GM19193 (cell line): ENCODE results near the gene ARAP1.

Experiments
- POLR2A ChIP-seq: IDR thresholded peaks from 4 replicates; pipeline ENCODE4 v1.6.1; 2011; ENCODE audit not compliant: insufficient read depth, insufficient read length; ENCODE audit errors: extremely low read depth

ARAP1 gene

DNA sequence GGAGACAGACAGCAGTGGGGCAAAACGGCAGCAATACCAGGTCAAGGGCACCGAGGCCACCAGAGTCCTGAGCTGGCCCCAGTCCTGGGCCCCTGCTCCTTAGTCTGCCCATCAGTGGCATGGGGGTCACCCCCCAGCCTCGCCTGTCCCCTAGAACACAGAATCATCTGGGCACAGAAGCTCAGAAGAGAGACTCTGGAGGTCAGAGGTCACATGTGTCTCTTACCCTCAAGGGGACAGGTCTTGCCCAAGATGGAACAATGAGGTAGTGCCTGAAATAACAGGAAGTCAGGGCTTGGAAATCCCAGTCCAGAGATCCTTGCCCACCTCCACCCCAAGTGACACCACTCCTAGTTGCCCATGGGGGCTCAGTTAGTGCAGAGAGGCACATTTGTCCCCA lies 98.6 kb downstream of the ARAP1 start:
- TF ChIP-seq POLR2A = no peak

DNA sequence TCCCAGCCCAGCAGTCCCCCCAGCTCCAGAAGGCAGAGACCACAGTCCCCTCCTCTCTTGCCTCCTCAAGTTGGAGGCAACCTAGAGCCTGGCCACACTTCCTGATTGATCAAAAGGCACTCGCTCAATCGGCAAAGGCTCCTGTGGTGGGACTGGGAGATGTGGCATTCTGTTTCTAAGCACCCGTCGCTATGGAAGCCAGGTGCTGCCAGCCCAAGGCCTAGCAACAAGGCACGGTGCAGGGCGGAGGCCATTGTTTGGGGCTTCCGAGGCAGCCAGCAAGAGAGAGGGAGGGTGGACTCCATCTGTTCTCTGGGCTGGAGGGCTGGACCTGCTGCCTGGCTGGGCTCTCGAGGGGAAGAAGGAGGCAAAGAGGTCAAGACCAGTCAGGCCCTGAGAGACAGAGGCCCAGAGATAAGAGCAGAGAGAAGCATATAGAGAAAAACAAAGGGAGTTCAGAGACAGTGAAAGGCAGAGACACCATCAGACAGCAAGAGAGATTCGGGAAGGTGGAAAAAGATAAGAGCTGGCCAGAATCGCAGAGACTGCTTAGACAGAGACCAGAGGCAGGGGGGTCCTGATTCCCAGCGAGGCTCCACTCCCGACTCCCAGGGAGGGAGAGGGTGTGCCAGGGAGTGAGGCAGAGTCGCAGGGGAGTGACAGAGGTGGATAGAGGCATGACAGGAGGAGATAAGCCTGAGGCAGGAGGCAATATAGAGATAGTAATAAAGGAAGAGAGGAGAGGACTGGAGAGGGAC lies 99.2 kb downstream of the ARAP1 start:
- no peak for TF ChIP-seq POLR2A

DNA sequence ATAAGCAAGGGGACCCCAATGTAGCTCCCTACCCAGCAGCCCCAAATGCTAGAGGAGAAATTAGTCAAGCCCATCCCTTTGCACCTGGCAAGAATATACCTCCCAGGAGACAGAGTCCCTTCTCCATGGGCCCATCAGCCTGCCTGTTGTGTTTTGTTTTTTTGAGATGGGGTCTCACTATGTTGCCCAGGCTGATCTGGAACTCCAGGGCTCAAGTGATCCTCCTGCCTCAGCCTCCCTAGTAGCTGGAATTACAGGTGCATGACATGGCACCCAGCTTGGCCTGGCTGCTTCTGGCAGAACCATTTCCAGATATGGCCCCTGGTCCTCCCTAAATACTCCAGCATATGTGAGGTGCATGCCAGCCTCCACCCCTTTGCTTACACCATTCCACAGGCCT lies 100.1 kb downstream of the ARAP1 start:
- no peak for TF ChIP-seq POLR2A

DNA sequence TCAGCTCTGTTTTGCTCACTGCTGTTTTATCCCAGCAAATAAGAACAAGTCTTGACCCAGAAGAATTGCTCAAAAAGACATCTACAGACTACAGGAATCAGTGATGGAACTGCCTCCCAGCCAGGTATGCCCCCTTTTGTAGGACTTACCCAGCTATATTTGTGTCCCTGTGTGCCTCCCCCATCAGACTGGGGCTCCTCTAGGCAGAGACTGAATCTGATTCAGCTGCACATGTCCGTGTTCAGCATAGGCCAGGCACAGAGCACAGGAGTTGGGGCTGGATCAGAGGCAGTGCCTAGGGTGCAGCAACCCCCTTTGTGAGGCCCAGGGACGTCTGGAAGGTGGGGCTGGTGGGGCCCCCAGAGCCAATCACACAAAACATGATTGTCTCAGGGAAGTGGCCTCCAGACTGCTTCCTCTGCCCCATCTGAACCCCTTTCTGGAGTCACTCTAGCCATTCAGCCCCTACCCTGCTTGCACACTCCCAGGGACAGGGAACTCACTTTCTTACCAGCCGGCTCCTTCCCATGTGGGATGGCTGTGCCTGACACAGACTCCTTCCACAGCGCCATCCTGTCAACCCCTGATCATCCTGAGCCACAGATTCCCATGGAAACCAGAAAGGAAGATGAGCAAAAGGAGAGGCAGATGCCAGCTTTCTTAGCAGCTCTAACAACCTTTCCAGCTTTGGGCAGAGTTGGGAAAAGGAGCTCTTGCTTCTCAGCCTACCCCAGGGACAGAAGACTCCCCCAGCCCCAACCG lies 102.8 kb downstream of the ARAP1 start:
- no peak for TF ChIP-seq POLR2A

DNA sequence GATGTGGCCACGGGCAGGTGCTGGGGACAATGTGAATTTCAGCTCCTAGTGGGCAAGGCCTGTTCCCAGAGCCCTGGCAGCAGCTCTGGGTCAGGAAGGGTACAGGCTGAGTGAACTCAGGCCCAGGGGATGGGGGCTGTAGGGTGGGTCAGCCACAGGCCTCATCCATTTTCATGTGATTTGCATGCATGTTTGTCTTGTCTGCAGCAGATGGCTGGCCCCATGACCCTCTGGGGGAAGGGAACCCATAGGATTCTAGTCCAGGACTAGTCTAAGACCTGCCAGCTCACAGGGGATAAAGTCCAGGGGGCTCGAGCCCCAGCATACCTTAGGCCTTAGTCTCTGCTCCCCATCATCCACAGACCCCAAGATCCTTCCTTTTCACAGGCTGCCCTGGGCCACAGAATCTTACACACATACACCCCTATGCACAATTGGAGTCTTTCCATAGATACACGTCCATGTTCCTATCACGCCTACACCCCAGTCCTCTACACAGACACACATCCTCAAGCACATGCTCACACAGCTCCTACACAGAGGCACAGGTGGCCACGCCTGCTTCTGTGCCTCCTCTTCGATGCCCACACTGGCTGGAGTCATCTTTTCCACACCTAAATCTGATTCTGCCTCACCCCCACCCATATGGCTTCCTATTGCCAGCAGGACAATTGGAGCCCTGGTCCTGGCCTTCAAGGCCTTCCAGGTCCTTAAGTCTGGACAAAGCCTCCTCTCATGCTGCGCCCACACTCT lies 103.6 kb downstream of the ARAP1 start:
- no peak for TF ChIP-seq POLR2A

DNA sequence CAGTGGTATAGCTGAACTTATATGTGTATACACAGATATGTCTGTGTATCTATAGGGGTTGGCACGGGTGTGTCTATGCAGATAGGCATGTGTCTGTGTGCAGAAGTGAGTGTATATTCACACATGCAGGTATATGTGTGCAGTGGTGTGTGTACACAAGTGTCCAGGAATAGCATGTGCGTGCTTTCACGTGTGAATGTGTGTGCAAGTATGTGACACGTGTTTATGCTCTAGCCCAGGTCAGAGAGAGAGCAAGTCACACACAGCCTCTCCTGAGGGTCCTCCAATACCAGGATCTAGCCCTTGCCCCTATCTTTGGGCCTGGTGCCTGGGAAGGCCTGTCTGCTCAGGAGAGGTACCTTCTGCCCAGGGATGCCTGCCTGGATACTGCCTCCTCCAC lies 104.3 kb downstream of the ARAP1 start:
- no peak for TF ChIP-seq POLR2A

DNA sequence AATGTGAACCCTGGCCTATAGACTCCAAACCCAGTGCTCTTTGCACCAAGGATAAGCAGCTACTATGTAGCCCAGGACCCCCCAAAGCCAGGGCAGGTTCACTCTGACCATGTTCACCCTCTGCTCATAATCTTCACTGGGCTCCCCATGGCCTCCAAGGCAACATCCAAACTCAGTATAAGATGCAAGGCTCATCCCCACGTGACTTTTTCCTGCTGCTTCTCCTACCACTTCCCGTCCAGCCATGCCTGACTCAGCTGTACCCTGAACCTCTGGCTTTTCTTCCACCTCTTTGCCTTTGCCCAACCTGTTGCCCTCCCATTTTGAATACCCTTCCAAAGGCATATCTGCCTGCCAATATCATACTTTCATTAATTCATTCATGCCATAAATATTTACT lies 105.7 kb downstream of the ARAP1 start:
- no peak for TF ChIP-seq POLR2A

DNA sequence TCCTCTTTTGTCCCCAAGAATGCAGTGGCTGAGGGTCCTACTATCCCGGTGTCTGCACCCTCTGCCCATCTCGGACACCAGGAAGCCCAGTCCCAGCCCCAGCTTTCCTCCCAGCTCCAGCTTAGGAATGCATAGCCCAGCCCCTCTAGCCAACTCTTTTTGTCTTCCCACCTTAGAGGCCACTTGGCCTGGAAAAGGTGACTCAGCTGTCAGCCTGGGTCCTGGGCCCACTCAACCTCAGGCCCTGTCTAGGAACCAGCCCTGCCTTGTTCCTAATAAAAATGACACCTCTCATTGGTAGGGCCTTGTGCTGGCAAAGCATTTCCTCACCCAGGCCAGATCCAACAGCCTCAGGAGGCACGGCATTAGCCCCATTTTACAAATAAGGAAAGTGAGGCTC lies 106.2 kb downstream of the ARAP1 start:
- TF ChIP-seq POLR2A = no peak

DNA sequence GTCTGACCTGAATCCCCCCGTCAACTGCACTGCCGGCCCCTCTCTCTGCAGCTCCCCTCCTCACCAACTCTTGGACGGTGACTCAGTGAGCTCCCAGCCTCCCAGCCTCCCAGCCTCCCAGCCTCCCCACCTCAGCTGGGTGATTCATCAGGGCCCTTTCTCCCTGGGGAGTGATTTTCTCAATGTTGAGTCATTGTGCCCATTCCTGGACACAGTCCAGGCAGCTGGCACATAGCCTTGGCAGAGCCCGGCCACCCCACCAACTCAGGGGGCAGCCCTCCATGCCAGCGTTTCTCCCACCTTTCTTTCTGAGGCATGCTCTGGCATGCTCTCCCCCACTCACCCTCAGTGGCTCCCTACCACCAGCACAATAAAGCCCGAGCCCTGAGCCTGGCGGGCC lies 108.7 kb downstream of the ARAP1 start:
- TF ChIP-seq POLR2A = no peak

DNA sequence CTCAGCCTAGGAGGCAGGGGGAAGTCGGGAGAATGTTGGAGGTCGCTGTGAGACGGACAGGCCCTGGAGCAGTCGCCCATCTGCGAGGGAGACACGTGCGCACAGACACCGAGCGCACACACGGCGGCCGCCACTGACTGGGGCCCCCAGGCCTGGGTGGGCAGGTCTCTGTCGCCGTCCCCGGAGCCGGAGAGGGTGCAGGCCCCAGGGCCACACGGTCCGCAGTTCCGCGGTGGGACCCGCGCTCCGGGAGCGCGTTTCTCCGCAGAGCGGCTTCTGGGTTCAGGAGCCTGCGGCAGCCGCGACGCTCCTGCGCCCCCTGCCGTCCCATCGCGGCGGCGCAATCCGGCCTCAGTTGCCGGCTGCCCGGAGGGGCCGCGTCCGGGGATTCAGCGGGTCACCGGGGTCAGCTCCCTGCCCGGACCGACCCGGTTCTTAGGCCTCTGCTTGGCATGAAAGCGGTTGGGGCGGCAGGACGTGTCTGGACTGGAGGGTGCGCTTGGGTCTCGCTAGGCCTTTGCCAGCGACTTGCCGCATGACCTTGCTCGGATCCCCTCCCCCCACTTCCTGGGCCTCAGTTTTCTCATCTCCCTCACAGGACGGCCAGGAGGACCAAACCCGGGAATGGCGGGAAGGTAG lies 109.2 kb downstream of the ARAP1 start:
- no peak for TF ChIP-seq POLR2A

DNA sequence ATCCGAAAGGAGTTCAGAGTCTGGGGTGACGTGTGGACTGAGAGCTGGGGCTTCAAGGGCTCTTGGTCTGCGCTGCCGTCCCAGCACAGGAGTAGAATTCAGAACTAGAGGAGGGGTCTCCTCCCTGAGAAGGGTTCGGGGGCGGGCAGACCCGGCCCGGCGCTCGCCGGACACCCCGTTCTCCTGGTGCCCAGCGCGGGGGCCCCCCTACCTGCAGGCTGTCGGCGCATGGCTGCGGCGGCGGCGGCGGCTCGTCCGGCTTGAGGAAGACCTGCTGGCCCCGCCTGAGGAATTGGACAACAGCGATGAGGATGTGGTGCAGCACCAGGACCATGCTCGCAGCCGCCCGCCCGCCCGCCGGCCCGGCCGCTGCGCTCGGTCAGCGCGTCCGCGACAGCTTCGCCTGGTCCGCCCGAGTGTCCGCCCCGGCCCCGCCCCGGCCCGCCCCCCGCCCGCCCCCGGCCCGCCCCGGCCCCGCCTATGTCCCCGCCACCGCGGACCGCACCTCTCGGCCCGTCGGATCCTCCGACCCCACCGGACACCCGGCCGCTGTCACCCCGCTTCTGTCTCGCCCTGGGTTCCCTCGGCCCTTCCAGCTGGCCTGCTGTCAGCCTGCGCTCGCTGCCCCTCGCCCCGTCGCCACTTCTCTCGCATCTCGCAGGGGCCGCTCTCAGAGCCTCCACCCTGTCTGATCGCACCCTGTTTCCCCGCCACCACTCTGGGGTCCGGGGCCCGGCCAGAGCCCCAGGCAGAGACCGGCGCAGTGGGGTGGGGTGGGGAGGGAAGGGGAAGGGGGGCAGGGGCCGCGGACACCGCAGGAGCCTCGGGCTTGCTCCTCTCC lies 109.9 kb downstream of the ARAP1 start:
- no peak for TF ChIP-seq POLR2A

DNA sequence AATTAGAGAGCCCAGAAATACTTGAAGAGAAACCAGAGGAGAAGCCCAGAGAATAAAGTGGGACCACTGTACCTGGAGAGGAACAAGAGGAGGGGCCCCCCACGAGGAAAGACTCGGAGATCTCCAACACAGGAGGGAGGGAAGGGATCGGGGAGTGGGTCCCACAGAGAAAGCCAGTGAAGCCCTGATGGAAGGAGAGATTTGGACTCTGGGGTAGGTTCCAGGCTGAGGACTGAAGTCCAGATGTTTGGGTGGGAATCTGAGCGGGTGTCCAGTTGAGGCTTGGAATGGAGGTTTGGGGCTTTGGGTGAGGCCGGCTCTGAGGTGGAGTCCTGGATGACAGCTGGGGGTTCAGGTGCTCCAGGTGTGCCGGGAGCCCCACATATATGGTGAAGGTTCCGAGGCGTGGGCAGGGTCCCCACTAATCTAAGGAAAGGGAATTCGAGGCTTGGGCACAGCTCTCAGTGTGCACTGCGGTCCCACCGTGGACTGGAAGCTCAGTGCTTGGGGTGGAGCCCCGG lies 110.6 kb downstream of the ARAP1 start:
- TF ChIP-seq POLR2A = no peak

DNA sequence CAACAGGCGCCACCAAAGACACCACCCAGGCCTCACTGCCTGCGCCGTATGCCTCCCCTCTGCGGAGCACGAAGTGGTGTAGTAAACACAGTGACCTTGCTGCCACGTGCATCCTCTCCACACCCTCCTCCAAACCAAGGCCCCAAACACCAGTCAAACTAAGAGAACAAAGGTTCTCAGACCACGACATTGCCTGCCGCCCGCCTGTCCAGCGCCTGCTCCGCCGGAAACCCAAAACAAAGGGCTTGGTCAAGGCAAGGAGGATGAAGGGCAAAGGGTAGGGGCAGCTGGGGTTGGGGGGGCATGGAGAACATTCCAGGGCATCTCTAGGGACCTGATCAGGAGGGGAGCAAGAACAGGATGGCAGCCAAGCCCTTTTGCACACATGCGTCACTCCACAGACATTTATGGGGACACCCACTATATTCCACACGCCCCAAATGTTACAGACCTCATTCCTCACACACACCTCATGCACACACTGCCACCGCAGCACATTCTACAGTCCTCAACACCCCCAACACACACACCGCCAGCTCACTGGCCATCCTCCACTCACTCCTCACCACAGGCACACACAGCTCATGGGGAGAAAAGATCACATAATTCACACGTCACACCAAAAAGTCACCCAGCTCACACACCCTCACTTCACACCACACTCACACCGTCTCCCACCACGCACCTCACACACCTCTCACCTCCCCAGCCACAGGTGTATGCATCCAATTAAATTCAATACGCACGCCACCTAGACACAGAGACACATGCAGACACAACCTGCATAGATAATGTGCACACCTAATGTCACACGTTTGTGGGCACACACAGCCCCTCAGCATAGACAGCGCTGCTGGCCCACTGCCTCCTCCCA lies 112.5 kb downstream of the ARAP1 start:
- no peak for TF ChIP-seq POLR2A

DNA sequence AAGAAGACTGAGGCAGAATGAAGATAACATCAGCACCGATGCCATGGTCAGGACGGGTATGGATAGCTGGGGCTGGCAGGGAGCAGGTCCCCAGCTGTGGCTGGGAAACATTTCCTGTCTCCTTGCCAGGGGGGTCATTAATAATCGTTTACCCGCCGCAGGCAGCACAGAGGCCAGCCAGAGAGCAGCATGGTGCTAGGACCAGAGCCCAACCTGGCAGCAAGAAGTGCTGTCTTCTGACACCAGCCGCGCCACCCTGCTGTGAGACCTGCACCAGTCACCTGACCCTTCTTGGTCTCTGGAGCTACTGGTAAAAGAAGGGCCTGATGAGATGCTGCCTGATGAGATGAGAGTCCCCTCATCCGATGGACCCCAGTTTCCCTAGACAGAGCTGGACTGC lies 114.3 kb downstream of the ARAP1 start:
- no peak for TF ChIP-seq POLR2A

DNA sequence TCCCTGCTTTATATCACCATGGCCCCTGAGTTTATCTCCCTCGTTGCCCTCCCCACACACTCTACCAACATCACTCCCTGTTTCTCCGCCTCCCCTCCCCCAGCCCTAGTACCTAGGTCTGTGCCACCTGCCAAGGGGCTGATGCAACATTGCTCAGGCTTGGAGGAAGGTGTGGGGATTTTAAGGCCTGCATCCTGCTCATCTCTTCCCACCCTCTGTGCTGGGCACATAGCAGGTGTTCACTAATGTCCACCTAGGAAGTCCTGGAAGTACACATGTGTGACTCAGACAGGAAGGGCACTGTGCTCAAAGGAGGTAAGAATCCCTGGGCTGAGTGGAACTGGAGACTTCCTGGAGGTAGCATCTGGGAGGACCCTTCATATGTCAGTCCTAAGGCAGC lies 115.0 kb downstream of the ARAP1 start:
- no peak for TF ChIP-seq POLR2A
